Activated CD4-positive, alpha-beta memory T cell treated with anti-CD3 and anti-CD28 coated beads, Interleukin-2, amount 10 ng/mL, durations not matched to agents 7 days and 5 days (primary cell): Measurements from ENCODE around the gene NKIRAS2. TPM values are rescaled to one million over a fixed set of nuclear protein-coding genes. Genes with fewer than 3 reads are reported as not detected.
"Not testable (repeated sequence)": the region's sequence is repeated elsewhere in the genome, so short reads cannot be mapped to it uniquely, and the experiment has no call there.

Source experiments
- CTCF ChIA-PET: fragments of 350-600 bp; sonication (Branson Sonifier 250); formaldehyde crosslinking; loops from one replicate; lab custom pipeline; 2021; ENCODE audit warnings: antibody characterized with exemption, inconsistent platforms; lab: Charles Lee
- POLR2A ChIA-PET: fragments of 350-600 bp; sonication (Branson Sonifier 250); formaldehyde crosslinking; loops from one replicate; lab custom pipeline; 2021; ENCODE audit warnings: antibody characterized with exemption; lab: Charles Lee
- DNase-seq: peaks from one replicate; pipeline ENCODE4 v3.0.0-alpha.2; 2020
- H3K27ac Mint-ChIP-seq: one replicate; pipeline ENCODE4 v1.8.0; 2021; ENCODE audit warnings: mild to moderate bottlenecking, mixed read lengths
- H3K27me3 Mint-ChIP-seq: one replicate; pipeline ENCODE4 v1.8.0; 2021; ENCODE audit warnings: mixed read lengths
- H3K36me3 Mint-ChIP-seq: one replicate; pipeline ENCODE4 v1.8.0; 2021; ENCODE audit warnings: low read depth, mixed read lengths
- H3K4me1 Mint-ChIP-seq: one replicate; pipeline ENCODE4 v1.8.0; 2021; ENCODE audit warnings: mixed read lengths
- H3K4me3 Mint-ChIP-seq: one replicate; pipeline ENCODE4 v1.8.0; 2021; ENCODE audit warnings: mild to moderate bottlenecking, mixed read lengths
- H3K9me3 Mint-ChIP-seq: one replicate; pipeline ENCODE4 v1.8.0; 2021; ENCODE audit warnings: mixed read lengths
- total RNA-seq, 2 experiments: library from RNA; stranded (reverse); gene quantifications; one replicate each; pipeline ENCODE4 v1.2.3, GENCODE V29; 2021

NKIRAS2 gene
- total RNA-seq, 2 experiments from 2014 or later, result 21.3 to 22.7 TPM

GRCh38 chr17:42018339-42018738 is 1.6 kb upstream of the NKIRAS2 start:
- Mint-ChIP-seq H3K4me1 (peaks cover 60% of the 10 kb centered on the region), H3K27ac (peak overlapping the region; percentile 97), H3K4me3 (peak overlapping the region; percentile 99), H3K27me3 (no peaks in the 10 kb centered on the region), H3K9me3 (no peaks in the 10 kb centered on the region), H3K36me3 (peaks cover 36% of the 10 kb centered on the region)
- POLR2A ChIA-PET, result interaction anchor here (1.0 to 12.8 kb wide), 26 partner anchors 9 to 815 kb away, joined by 3 to 237 read pairs (median 8); partner anchors contain the start of genes ACLY, CNP, DHX58 and EIF1
- CTCF ChIA-PET, result interaction anchor here (0.5 to 4.8 kb wide), 15 partner anchors 9 to 1200 kb away, joined by 3 to 70 read pairs (median 5); partner anchors contain the start of genes ACLY, DHX58 and KCNH4
- DNase-seq, result no peak

- H3K9me3 Mint-ChIP-seq, result no peaks in the 10 kb centered on the region
- H3K36me3 Mint-ChIP-seq, result peaks cover 36% of the 10 kb centered on the region
- ChIA-PET CTCF (interaction anchor here (0.6 to 4.8 kb wide), 8 partner anchors 12 to 102 kb away, joined by 3 to 70 read pairs (median 6); partner anchors contain the start of genes DHX58 and KAT2A), POLR2A (interaction anchor here (1.4 to 12.8 kb wide), 7 partner anchors 8 to 135 kb away, joined by 3 to 237 read pairs (median 29); partner anchors contain the start of genes CNP, DHX58, KAT2A and ODAD4)
- peak overlapping the region; percentile 99 for H3K4me3 Mint-ChIP-seq
- no peak for DNase-seq
- peaks cover 56% of the 10 kb centered on the region for H3K4me1 Mint-ChIP-seq
- no peaks in the 10 kb centered on the region for H3K27me3 Mint-ChIP-seq
- H3K27ac Mint-ChIP-seq, result peak overlapping the region; percentile 97
These were observed 902 bp upstream of the NKIRAS2 start for GRCh38 chr17:42018988-42019387.

DNA sequence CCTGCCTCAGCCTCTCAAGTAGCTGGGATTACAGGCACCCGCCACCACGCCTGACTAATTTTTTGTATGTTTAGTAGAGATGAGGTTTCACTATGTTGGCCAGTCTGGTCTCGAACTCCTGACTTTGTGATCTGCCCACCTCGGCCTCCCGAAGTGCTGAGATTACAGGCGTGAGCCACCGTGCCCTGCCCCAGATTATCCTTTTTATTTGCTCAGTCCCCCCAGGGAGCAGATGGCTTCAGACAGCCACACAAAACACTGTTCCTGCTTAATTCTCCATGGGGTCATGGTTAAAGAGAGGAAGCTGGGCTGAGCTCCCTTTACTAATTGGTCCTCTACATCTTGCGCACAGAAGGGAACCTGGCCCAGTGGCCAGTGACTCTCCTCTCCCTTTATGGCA is 955 bp downstream of the NKIRAS2 start:
- H3K4me1 Mint-ChIP-seq, result peaks cover 53% of the 10 kb centered on the region
- ChIA-PET CTCF (interaction anchor here (0.7 to 4.8 kb wide), 19 partner anchors 8 to 1643 kb away, joined by 3 to 70 read pairs (median 4); partner anchors contain the start of genes ACLY, DHX58, JUP and ODAD4), POLR2A (interaction anchor here (0.7 to 12.8 kb wide), 12 partner anchors 8 to 330 kb away, joined by 3 to 237 read pairs (median 4); partner anchors contain the start of genes CNP, DHX58 and KCNH4)
- peaks cover 34% of the 10 kb centered on the region for H3K36me3 Mint-ChIP-seq
- H3K27me3 Mint-ChIP-seq, H3K27ac Mint-ChIP-seq, H3K9me3 Mint-ChIP-seq, DNase-seq: not testable (repeated sequence)
- H3K4me3 Mint-ChIP-seq, result peak overlapping the region; percentile 84

- Mint-ChIP-seq H3K4me1 (peaks cover 39% of the 10 kb centered on the region), H3K27me3 (no peaks in the 10 kb centered on the region), H3K36me3 (peaks cover 21% of the 10 kb centered on the region), H3K9me3 (no peaks in the 10 kb centered on the region), H3K4me3 (no peak overlapping the region), H3K27ac (peak overlapping the region; percentile 16)
- ChIA-PET POLR2A (interaction anchor here (12.8 kb wide), 1 partner anchor 87 kb away, joined by 237 read pairs; the partner anchor contains the start of gene DHX58), CTCF (interaction anchor here (0.7 to 4.2 kb wide), 7 partner anchors 8 to 294 kb away, joined by 3 to 16 read pairs (median 5); partner anchors contain the start of genes CNP and KAT2A)
- DNase-seq, result no peak
These were observed 3.8 kb downstream of the NKIRAS2 start for GRCh38 chr17:42023524-42024349.

GRCh38 chr17:42025191-42025579 is 5.3 kb downstream of the NKIRAS2 start:
- ChIA-PET POLR2A (interaction anchor here (0.6 to 12.8 kb wide), 6 partner anchors 9 to 92 kb away, joined by 3 to 237 read pairs (median 4); partner anchors contain the start of genes CNP and DHX58), CTCF (interaction anchor here (0.7 to 4.2 kb wide), 15 partner anchors 9 to 156 kb away, joined by 3 to 16 read pairs (median 4); partner anchors contain the start of genes DHX58, KAT2A and KCNH4)
- no peak overlapping the region for H3K27ac Mint-ChIP-seq
- H3K9me3 Mint-ChIP-seq, result no peaks in the 10 kb centered on the region
- H3K36me3 Mint-ChIP-seq, result peaks cover 18% of the 10 kb centered on the region
- H3K4me3 Mint-ChIP-seq, result no peak overlapping the region
- peaks cover 30% of the 10 kb centered on the region for H3K4me1 Mint-ChIP-seq
- no peak for DNase-seq
- H3K27me3 Mint-ChIP-seq, result no peaks in the 10 kb centered on the region

- Mint-ChIP-seq H3K36me3 (peaks cover 18% of the 10 kb centered on the region), H3K9me3 (no peaks in the 10 kb centered on the region), H3K4me3 (no peak overlapping the region), H3K27ac (no peak overlapping the region), H3K27me3 (no peaks in the 10 kb centered on the region), H3K4me1 (peaks cover 22% of the 10 kb centered on the region)
- POLR2A ChIA-PET, result interaction anchor here (1.0 to 12.8 kb wide), 7 partner anchors 8 to 92 kb away, joined by 3 to 237 read pairs (median 5); partner anchors contain the start of genes CNP, DHX58 and DNAJC7
- DNase-seq, result no peak
- CTCF ChIA-PET, result interaction anchor here (0.6 to 4.2 kb wide), 13 partner anchors 8 to 380 kb away, joined by 3 to 16 read pairs (median 5); partner anchors contain the start of genes DHX58, KAT2A and KCNH4
These were observed 6.0 kb downstream of the NKIRAS2 start for GRCh38 chr17:42025936-42026335.

- H3K4me3 Mint-ChIP-seq, result no peak overlapping the region
- no peak for DNase-seq
- CTCF ChIA-PET, result interaction anchor here (0.6 to 4.2 kb wide), 5 partner anchors 11 to 93 kb away, joined by 3 to 16 read pairs (median 3); partner anchors contain the start of gene KAT2A
- POLR2A ChIA-PET, result interaction anchor here (0.9 to 12.8 kb wide), 9 partner anchors 9 to 263 kb away, joined by 3 to 237 read pairs (median 3); partner anchors contain the start of genes DHX58 and DNAJC7
- no peaks in the 10 kb centered on the region for H3K27me3 Mint-ChIP-seq
- H3K4me1 Mint-ChIP-seq, result peaks cover 15% of the 10 kb centered on the region
- H3K9me3 Mint-ChIP-seq, result no peaks in the 10 kb centered on the region
- no peak overlapping the region for H3K27ac Mint-ChIP-seq
- peaks cover 12% of the 10 kb centered on the region for H3K36me3 Mint-ChIP-seq
These were observed 7.1 kb downstream of the NKIRAS2 start for GRCh38 chr17:42026857-42027589.

- no peaks in the 10 kb centered on the region for H3K9me3 Mint-ChIP-seq
- H3K27me3 Mint-ChIP-seq, result no peaks in the 10 kb centered on the region
- no peak for DNase-seq
- ChIA-PET CTCF (interaction anchor here (1.1 to 4.2 kb wide), 3 partner anchors 11 to 93 kb away, joined by 3 to 16 read pairs (median 3); partner anchors contain the start of gene KAT2A), POLR2A (interaction anchor here (0.9 to 12.8 kb wide), 7 partner anchors 10 to 262 kb away, joined by 3 to 237 read pairs (median 3); partner anchors contain the start of genes DHX58 and DNAJC7)
- H3K4me3 Mint-ChIP-seq, result no peak overlapping the region
- peaks cover 7% of the 10 kb centered on the region for H3K36me3 Mint-ChIP-seq
- H3K27ac Mint-ChIP-seq, result no peak overlapping the region
- peaks cover 12% of the 10 kb centered on the region for H3K4me1 Mint-ChIP-seq
These were observed 7.7 kb downstream of the NKIRAS2 start for GRCh38 chr17:42027590-42027889.

- no peak overlapping the region for H3K4me3 Mint-ChIP-seq
- H3K9me3 Mint-ChIP-seq, result no peaks in the 10 kb centered on the region
- H3K27ac Mint-ChIP-seq, result no peak overlapping the region
- H3K36me3 Mint-ChIP-seq, result peaks cover 7% of the 10 kb centered on the region
- ChIA-PET POLR2A (interaction anchor here (1.3 to 12.8 kb wide), 5 partner anchors 8 to 83 kb away, joined by 3 to 237 read pairs (median 5); partner anchors contain the start of genes DHX58, DNAJC7 and NKIRAS2), CTCF (interaction anchor here (0.6 to 1.5 kb wide), 5 partner anchors 8 to 155 kb away, joined by 3 to 7 read pairs (median 4); partner anchors contain the start of genes DNAJC7 and NKIRAS2)
- peaks cover 12% of the 10 kb centered on the region for H3K4me1 Mint-ChIP-seq
- peaks cover 2% of the 10 kb centered on the region for H3K27me3 Mint-ChIP-seq
- no peak for DNase-seq
These were observed 8.3 kb downstream of the NKIRAS2 start for GRCh38 chr17:42027961-42028790.

GRCh38 chr17:42028791-42029127 is 8.9 kb downstream of the NKIRAS2 start:
- peaks cover 12% of the 10 kb centered on the region for H3K4me1 Mint-ChIP-seq
- POLR2A ChIA-PET, result interaction anchor here (1.3 to 3.2 kb wide), 2 partner anchors 9 to 11 kb away, joined by 5 to 16 read pairs; partner anchors contain the start of genes DNAJC7 and NKIRAS2
- peaks cover 7% of the 10 kb centered on the region for H3K36me3 Mint-ChIP-seq
- peaks cover 2% of the 10 kb centered on the region for H3K27me3 Mint-ChIP-seq
- DNase-seq, result no peak
- H3K4me3 Mint-ChIP-seq, result no peak overlapping the region
- no peak overlapping the region for H3K27ac Mint-ChIP-seq
- no peaks in the 10 kb centered on the region for H3K9me3 Mint-ChIP-seq
- CTCF ChIA-PET, result interaction anchor here (0.6 to 1.5 kb wide), 4 partner anchors 9 to 154 kb away, joined by 3 to 7 read pairs (median 4); partner anchors contain the start of genes DNAJC7 and NKIRAS2

DNA sequence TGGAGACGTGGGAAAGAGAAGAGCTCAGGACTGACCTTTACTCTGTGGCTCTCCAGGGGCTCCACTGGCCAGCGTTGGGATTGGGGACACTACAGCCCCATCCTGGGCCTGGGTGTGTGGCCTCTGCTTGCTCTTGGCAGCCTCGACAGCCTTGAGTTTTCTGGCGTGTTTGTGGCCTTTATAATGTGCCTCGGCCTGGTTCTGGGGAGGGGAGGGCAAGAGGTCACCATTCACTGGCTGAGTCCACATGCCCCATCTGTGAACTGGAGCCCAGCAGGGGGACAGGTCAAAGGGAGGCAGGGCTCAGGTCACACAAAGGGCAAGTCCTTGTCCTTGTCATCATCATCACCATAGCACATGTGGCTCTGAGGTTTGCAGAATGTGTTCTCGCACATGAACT is 11.7 kb downstream of the NKIRAS2 start:
- CTCF ChIA-PET, result interaction anchor here (1.0 to 2.1 kb wide), 3 partner anchors 12 to 14 kb away, joined by 3 to 7 read pairs (median 5); partner anchors contain the start of genes DNAJC7 and NKIRAS2
- POLR2A ChIA-PET, result interaction anchor here (1.4 kb wide), 1 partner anchor 80 kb away, joined by 6 read pairs; the partner anchor contains the start of gene DHX58

More for the DNA sequence above, 11.7 kb downstream of the NKIRAS2 start:
- DNase-seq, result no peak
- Mint-ChIP-seq H3K27me3 (peaks cover 5% of the 10 kb centered on the region), H3K36me3 (no peaks in the 10 kb centered on the region), H3K9me3 (no peaks in the 10 kb centered on the region), H3K4me3 (no peak overlapping the region), H3K4me1 (peaks cover 7% of the 10 kb centered on the region), H3K27ac (no peak overlapping the region)
